Tibial nerve (tissue), 4 donors: Measurements from ENCODE around the gene PRKG1.

ENCODE experiments used
- CTCF ChIP-seq, 5 experiments: fragments of 200-600 bp in 3 of 5; fragments of 450-650 bp in 2 of 5; sonication (generic) in 3 of 5; IDR thresholded peaks; one replicate each; pipeline ENCODE4 v1.5.1; 2016 to 2019; ENCODE audit warnings: antibody characterized with exemption in 5 of 5, mild to moderate bottlenecking in 3 of 5, moderate library complexity in 2 of 5
- EP300 ChIP-seq, 2 donors: sonication (generic); formaldehyde crosslinking; IDR thresholded peaks; one replicate each; pipeline ENCODE4 v1.6.1; 2017; ENCODE audit warnings: antibody characterized with exemption in 2 of 2, mild to moderate bottlenecking in 1 of 2
- POLR2A ChIP-seq, 2 donors: fragments of 450-650 bp; IDR thresholded peaks; one replicate each; pipeline ENCODE4 v1.6.1; 2017; ENCODE audit warnings: antibody characterized with exemption in 2 of 2, mild to moderate bottlenecking in 2 of 2, moderate library complexity in 2 of 2

GRCh38 chr10:51643734-51644133 is 569.4 kb downstream of the PRKG1 start:
- TF ChIP-seq CTCF (IDR thresholded peaks at IDR 0.05) = no peak
- no peak for TF ChIP-seq POLR2A (IDR thresholded peaks at IDR 0.05)
- TF ChIP-seq EP300 (IDR thresholded peaks at IDR 0.05) = no peak
